ENCODE measurements around the gene NLGN4Y.

The NLGN4Y gene

GRCh38 chrY:14601372-14601771 is 77.0 kb downstream of the NLGN4Y start:
- Mint-ChIP-seq H3K27me3 (no peaks in the 10 kb centered on the region), H3K4me3 (no peak overlapping the region), H3K27ac (no peak overlapping the region), H3K4me1 (ENCODE audit: low read depth in 2 of 2) (peaks cover 0 to 5% of the 10 kb centered on the region in 2 donors), H3K36me3 (ENCODE audit: insufficient read depth) (no peaks in the 10 kb centered on the region), H3K9me3 (no peaks in the 10 kb centered on the region)
- ATAC-seq (replicated peaks) (no peak), DNase-seq (no peak)

- DNase-seq (no peak), ATAC-seq (replicated peaks) (no peak)
- H3K4me1 Mint-ChIP-seq (ENCODE audit: low read depth in 2 of 2): no peaks in the 10 kb centered on the region
- H3K36me3 Mint-ChIP-seq (ENCODE audit: insufficient read depth): no peaks in the 10 kb centered on the region
- no peaks in the 10 kb centered on the region for H3K9me3 Mint-ChIP-seq
- H3K4me3 Mint-ChIP-seq: no peak overlapping the region
- no peak overlapping the region for H3K27ac Mint-ChIP-seq
- no peaks in the 10 kb centered on the region for H3K27me3 Mint-ChIP-seq
Measured at GRCh38 chrY:14617625-14618024, 93.3 kb downstream of the NLGN4Y start.

GRCh38 chrY:14618513-14618912 is 94.2 kb downstream of the NLGN4Y start:
- no peaks in the 10 kb centered on the region for H3K9me3 Mint-ChIP-seq
- H3K27me3 Mint-ChIP-seq: no peaks in the 10 kb centered on the region
- no peak overlapping the region for H3K27ac Mint-ChIP-seq
- DNase-seq (no peak), ATAC-seq (replicated peaks) (no peak)
- no peaks in the 10 kb centered on the region for H3K4me1 Mint-ChIP-seq (ENCODE audit: low read depth in 2 of 2)
- H3K36me3 Mint-ChIP-seq (ENCODE audit: insufficient read depth): no peaks in the 10 kb centered on the region
- H3K4me3 Mint-ChIP-seq: no peak overlapping the region

- Mint-ChIP-seq H3K9me3 (no peaks in the 10 kb centered on the region), H3K4me1 (ENCODE audit: low read depth in 2 of 2) (no peaks in the 10 kb centered on the region), H3K27me3 (no peaks in the 10 kb centered on the region), H3K4me3 (no peak overlapping the region), H3K36me3 (ENCODE audit: insufficient read depth) (no peaks in the 10 kb centered on the region), H3K27ac (no peak overlapping the region)
- DNase-seq (no peak), ATAC-seq (replicated peaks) (no peak)
Measured at GRCh38 chrY:14628208-14628607, 103.9 kb downstream of the NLGN4Y start.

- H3K27me3 Mint-ChIP-seq: no peaks in the 10 kb centered on the region
- H3K4me3 Mint-ChIP-seq: no peak overlapping the region
- no peaks in the 10 kb centered on the region for H3K4me1 Mint-ChIP-seq (ENCODE audit: low read depth in 2 of 2)
- ATAC-seq (replicated peaks) (no peak), DNase-seq (no peak)
- no peaks in the 10 kb centered on the region for H3K9me3 Mint-ChIP-seq
- no peak overlapping the region for H3K27ac Mint-ChIP-seq
- H3K36me3 Mint-ChIP-seq (ENCODE audit: insufficient read depth): no peaks in the 10 kb centered on the region
Measured at GRCh38 chrY:14631676-14632075, 107.3 kb downstream of the NLGN4Y start.

- Mint-ChIP-seq H3K9me3 (no peaks in the 10 kb centered on the region), H3K4me1 (ENCODE audit: low read depth in 2 of 2) (no peaks in the 10 kb centered on the region), H3K4me3 (no peak overlapping the region), H3K27ac (no peak overlapping the region), H3K27me3 (no peaks in the 10 kb centered on the region), H3K36me3 (ENCODE audit: insufficient read depth) (no peaks in the 10 kb centered on the region)
- DNase-seq: no peak
- no peak for ATAC-seq (replicated peaks)
Measured at GRCh38 chrY:14633718-14634117, 109.4 kb downstream of the NLGN4Y start.

- ATAC-seq (replicated peaks): no peak
- Mint-ChIP-seq H3K27ac (no peak overlapping the region), H3K27me3 (no peaks in the 10 kb centered on the region), H3K4me3 (no peak overlapping the region), H3K9me3 (no peaks in the 10 kb centered on the region), H3K4me1 (ENCODE audit: low read depth in 2 of 2) (no peaks in the 10 kb centered on the region), H3K36me3 (ENCODE audit: insufficient read depth) (no peaks in the 10 kb centered on the region)
- no peak for DNase-seq
Measured at GRCh38 chrY:14634954-14635353, 110.6 kb downstream of the NLGN4Y start.

GRCh38 chrY:14637551-14637950 is 113.2 kb downstream of the NLGN4Y start:
- no peaks in the 10 kb centered on the region for H3K27me3 Mint-ChIP-seq
- H3K4me1 Mint-ChIP-seq (ENCODE audit: low read depth in 2 of 2): no peaks in the 10 kb centered on the region
- ATAC-seq (replicated peaks) (no peak), DNase-seq (no peak)
- H3K27ac Mint-ChIP-seq: no peak overlapping the region
- H3K4me3 Mint-ChIP-seq: no peak overlapping the region
- no peaks in the 10 kb centered on the region for H3K9me3 Mint-ChIP-seq
- no peaks in the 10 kb centered on the region for H3K36me3 Mint-ChIP-seq (ENCODE audit: insufficient read depth)

GRCh38 chrY:14641853-14642252 is 117.5 kb downstream of the NLGN4Y start:
- no peak for DNase-seq
- ATAC-seq (replicated peaks): no peak
- no peak overlapping the region for H3K4me3 Mint-ChIP-seq
- no peaks in the 10 kb centered on the region for H3K4me1 Mint-ChIP-seq (ENCODE audit: low read depth in 2 of 2)
- no peak overlapping the region for H3K27ac Mint-ChIP-seq
- no peaks in the 10 kb centered on the region for H3K27me3 Mint-ChIP-seq
- no peaks in the 10 kb centered on the region for H3K9me3 Mint-ChIP-seq
- no peaks in the 10 kb centered on the region for H3K36me3 Mint-ChIP-seq (ENCODE audit: insufficient read depth)

- DNase-seq: no peak
- Mint-ChIP-seq H3K27me3 (no peaks in the 10 kb centered on the region), H3K36me3 (ENCODE audit: insufficient read depth) (no peaks in the 10 kb centered on the region), H3K4me1 (ENCODE audit: low read depth in 2 of 2) (no peaks in the 10 kb centered on the region), H3K27ac (no peak overlapping the region), H3K9me3 (no peaks in the 10 kb centered on the region), H3K4me3 (no peak overlapping the region)
- ATAC-seq (replicated peaks): no peak
Measured at GRCh38 chrY:14644157-14644952, 120.0 kb downstream of the NLGN4Y start.

GRCh38 chrY:14679181-14679580 is 154.9 kb downstream of the NLGN4Y start:
- DNase-seq: no peak
- Mint-ChIP-seq H3K4me1 (ENCODE audit: low read depth in 2 of 2) (no peaks in the 10 kb centered on the region), H3K36me3 (ENCODE audit: insufficient read depth) (no peaks in the 10 kb centered on the region), H3K27me3 (no peaks in the 10 kb centered on the region), H3K9me3 (no peaks in the 10 kb centered on the region), H3K27ac (no peak overlapping the region), H3K4me3 (no peak overlapping the region)
- no peak for ATAC-seq (replicated peaks)

- ATAC-seq (replicated peaks) (no peak), DNase-seq (no peak)
- Mint-ChIP-seq H3K9me3 (peaks cover 0 to 2% of the 10 kb centered on the region in 2 donors), H3K27ac (no peak overlapping the region), H3K36me3 (ENCODE audit: insufficient read depth) (no peaks in the 10 kb centered on the region), H3K4me1 (ENCODE audit: low read depth in 2 of 2) (no peaks in the 10 kb centered on the region), H3K4me3 (no peak overlapping the region), H3K27me3 (no peaks in the 10 kb centered on the region)
Measured at GRCh38 chrY:14694543-14694942, 170.2 kb downstream of the NLGN4Y start.

GRCh38 chrY:14708158-14708557 is 183.8 kb downstream of the NLGN4Y start:
- no peak for ATAC-seq (replicated peaks)
- Mint-ChIP-seq H3K4me1 (ENCODE audit: low read depth in 2 of 2) (no peaks in the 10 kb centered on the region), H3K4me3 (no peak overlapping the region), H3K9me3 (peaks cover 3 to 6% of the 10 kb centered on the region in 2 donors), H3K36me3 (ENCODE audit: insufficient read depth) (no peaks in the 10 kb centered on the region), H3K27me3 (no peaks in the 10 kb centered on the region), H3K27ac (no peak overlapping the region)
- no peak for DNase-seq

- Mint-ChIP-seq H3K27ac (no peak overlapping the region), H3K4me3 (no peak overlapping the region), H3K36me3 (ENCODE audit: insufficient read depth) (no peaks in the 10 kb centered on the region), H3K9me3 (no peaks in the 10 kb centered on the region), H3K27me3 (no peaks in the 10 kb centered on the region), H3K4me1 (ENCODE audit: low read depth in 2 of 2) (no peaks in the 10 kb centered on the region)
- DNase-seq: no peak
- ATAC-seq (replicated peaks): no peak
Measured at GRCh38 chrY:14741596-14741995, 217.3 kb downstream of the NLGN4Y start.

All from effector memory CD8-positive, alpha-beta T cell (primary cell).